Cardiac septum (tissue), 1 donor: Measurements from ENCODE around the gene LY9. TPM values are rescaled to one million over a fixed set of nuclear protein-coding genes. Genes with fewer than 3 reads are reported as not detected.

Source experiments
- DNase-seq: peaks from one replicate; pipeline ENCODE4 v3.0.0-alpha.2; 2020; ENCODE audit warnings: low spot score
- intact Hi-C: fragments of 100-400 bp; cut with DNase I; formaldehyde crosslinking; loops from one replicate; pipeline ENCODE4 v1.14.0; 2022
- total RNA-seq: library from RNA; stranded (reverse); fragmentation: NEBNext Ultra II Directional; extraction: Animal tissue kit (Norgen Biotek cat#: 25700); gene quantifications from one replicate; pipeline ENCODE4 v1.2.1, GENCODE V29; 2021
- donor health status: DM: no; HTN: no; CAD: no.

The LY9 gene
- total RNA-seq, 1 donor from 2014 or later: 0.16 TPM

DNA sequence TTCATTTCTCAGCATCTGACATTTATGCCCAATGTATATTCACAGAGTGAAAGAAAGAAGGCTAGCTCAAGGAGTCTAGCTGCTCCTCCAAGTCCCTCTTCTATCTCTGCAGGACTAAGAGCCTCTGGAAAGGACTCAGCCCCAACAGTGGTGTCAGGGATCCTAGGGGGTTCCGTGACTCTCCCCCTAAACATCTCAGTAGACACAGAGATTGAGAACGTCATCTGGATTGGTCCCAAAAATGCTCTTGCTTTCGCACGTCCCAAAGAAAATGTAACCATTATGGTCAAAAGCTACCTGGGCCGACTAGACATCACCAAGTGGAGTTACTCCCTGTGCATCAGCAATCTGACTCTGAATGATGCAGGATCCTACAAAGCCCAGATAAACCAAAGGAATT is 3.7 kb downstream of the LY9 start:
- no peak for DNase-seq
- intact Hi-C loops: no loop called here

DNA sequence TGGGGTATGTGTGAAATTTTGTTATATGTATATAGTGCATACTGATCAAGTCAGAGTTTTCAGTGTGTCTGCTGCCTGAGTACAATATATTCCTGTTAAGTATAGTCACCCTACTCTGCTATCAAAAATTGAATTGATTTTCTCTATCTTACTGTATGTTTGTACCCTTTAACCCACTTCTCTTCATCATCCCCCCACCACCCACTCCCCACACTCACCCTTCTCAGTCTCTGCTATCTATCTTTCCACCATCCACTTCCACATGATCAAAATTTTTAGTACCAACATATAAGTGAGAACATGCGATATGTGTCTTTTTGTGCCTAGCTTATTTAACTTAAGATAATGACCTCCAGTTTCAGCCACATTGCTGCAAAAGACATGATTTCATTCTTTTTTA is 4.2 kb downstream of the LY9 start:
- intact Hi-C loops: no loop called here
- DNase-seq: no peak

DNA sequence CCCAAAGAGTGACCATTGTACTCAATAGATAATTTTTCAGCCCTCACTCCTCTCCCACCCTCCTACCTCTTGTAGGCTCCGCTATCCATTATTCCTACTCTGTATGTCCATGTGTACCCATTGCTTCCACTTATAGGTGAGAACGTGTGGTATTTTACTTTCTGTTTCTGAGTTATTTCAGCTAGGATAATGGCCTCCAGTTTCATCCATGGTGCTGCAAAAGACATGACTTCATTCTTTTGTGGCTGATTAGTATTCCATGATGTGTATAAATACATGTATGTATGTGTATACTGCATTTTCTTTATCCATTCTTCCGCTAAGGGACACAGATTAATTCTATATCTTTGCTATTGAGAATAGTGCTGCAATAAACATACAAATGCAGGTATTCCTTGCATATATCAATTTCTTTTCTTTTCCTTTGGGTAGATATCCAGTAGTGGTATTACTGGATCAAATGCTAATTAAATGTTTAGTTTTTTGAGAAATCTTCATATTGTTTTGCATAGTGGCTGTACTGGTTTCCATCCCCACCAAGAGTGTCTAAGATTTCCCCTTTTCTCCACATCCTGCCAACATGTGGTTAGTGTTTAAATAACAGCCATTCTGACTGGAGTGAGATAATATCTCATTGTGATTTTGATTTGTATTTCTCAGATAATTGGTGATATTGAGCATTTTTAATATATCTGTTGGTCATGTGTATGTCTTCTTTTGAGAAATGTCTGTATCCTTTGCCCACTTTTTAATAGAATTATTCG is 4.9 kb downstream of the LY9 start:
- intact Hi-C loops: no loop called here
- DNase-seq: no peak

DNA sequence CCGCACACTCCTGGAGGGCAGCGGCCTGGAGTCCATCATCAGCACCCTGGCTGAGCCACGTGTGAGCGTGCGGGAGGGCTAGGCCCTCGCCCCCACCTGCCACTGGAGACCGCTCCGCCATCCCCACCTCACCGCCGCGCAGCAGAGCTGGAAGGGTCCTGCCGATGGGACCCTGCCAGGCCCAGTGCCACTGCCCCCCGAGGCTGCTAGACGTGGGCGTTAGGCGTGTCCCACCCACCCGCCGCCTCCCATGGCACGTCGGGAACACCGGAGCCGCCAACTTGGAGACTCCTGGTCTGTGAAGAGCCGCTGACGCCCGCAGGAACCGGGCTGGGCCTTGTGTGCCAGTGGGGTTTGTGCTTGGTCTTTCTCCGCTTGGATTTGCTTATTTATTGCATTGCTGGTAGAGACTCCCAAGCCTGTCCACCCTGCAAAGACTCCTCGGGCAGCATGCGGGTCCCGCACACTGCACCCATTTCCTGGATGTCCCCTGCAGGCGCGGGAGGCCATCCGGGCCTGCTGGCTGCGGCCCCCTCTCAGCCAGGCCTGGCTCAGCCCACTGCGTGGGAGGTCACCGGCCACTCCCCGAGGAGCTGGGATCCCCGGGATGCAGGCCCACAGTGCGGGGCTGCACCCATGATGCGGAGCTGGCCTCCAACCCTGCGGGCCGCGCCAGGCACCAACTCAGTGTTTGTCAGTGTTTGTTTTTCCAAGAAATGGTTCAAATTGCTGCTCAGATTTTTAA is 6.0 kb downstream of the LY9 start:
- intact Hi-C loops: no loop called here

GRCh38 chr1:160806109-160806665 is 10.2 kb downstream of the LY9 start:
- intact Hi-C loops: no loop called here

More for the DNA sequence above, 6.0 kb downstream of the LY9 start:
- DNase-seq: no peak

GRCh38 chr1:160806784-160807183 is 10.8 kb downstream of the LY9 start:
- intact Hi-C loops: no loop called here
- no peak for DNase-seq

More at GRCh38 chr1:160806109-160806665, 10.2 kb downstream of the LY9 start:
- no peak for DNase-seq

DNA sequence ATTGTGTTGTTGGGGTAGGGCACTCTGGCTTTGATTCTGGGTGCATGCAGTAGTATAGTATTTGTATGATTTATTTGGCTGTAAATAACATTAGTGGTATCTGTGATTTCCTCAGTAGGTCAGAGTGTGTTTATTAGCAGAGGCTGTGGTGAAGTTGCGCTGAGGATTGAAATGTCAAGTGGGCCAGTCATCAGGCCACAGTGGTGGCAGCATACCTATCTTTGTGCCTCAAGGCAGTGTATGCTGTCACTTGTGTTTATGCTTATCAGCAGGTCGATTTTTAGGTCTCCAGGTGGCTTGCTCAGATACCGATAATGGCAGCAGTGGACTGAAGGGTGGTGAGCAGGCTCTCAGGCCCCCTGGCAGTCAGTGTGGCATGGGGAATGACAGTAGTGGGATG is 11.3 kb downstream of the LY9 start:
- intact Hi-C loops: no loop called here
- no peak for DNase-seq

DNA sequence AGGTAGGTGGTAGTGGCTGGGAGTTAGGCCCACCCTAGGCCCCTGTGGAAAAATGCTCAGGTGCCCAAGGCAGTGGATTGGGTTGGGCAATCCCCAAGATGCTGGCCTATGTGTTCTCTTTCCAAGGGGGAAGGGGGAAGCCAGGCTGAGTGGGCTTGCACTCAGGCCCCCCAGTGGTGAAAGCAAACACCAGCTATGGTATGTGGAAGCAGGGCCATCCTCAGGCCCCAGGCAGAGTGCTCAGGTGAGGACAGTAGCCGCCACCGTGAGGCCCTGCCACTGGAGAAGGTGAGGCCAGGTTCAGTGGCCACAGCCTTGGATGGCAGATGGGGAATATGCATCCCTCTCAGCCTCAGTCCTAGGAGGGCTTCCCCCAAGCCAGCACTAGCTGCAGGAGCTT is 11.8 kb downstream of the LY9 start:
- intact Hi-C loops: no loop called here
- no peak for DNase-seq

DNA sequence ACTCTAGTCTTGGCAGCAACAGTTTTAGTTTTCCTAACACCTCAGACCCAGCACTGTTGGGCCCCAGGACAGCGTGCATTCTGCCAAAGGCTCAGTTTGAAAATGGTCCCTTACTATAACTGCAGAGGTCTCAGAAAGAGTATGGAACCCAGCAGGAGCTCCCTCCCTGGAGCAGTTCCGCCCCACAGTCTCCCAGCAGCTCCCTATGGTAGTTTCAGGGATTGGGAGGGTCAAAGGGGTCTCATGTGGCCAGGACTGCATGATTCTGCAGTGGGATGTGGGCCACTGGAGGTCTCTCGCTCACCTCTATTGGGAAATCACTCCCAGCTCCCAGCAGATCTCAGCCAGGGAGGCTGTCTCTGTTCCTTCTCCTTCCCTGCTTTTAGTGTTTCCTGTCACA is 12.3 kb downstream of the LY9 start:
- intact Hi-C loops: no loop called here
- no peak for DNase-seq

DNA sequence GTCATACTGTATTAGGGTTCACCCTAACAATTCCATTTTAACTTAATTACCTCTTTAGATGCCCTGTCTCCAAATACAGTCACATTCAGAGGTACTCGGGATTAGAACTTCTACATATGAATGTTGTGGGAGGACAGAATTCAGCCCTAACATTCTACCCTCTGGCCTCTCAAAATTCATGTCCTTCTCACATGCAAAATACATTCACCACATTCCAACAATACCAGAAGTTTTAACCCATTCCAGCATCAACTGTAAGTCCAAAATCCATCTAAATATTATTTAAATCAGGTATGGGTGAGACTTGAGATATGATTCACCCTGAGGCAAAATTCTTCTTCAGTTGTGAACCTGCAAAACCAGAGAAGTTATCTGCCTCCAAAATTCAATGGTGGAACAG is 14.5 kb downstream of the LY9 start:
- intact Hi-C loops: no loop called here

GRCh38 chr1:160811147-160811546 is 15.2 kb downstream of the LY9 start:
- DNase-seq: no peak
- intact Hi-C loops: no loop called here

More for the DNA sequence above, 14.5 kb downstream of the LY9 start:
- DNase-seq: no peak

GRCh38 chr1:160813215-160813614 is 17.2 kb downstream of the LY9 start:
- intact Hi-C loops: no loop called here
- no peak for DNase-seq

DNA sequence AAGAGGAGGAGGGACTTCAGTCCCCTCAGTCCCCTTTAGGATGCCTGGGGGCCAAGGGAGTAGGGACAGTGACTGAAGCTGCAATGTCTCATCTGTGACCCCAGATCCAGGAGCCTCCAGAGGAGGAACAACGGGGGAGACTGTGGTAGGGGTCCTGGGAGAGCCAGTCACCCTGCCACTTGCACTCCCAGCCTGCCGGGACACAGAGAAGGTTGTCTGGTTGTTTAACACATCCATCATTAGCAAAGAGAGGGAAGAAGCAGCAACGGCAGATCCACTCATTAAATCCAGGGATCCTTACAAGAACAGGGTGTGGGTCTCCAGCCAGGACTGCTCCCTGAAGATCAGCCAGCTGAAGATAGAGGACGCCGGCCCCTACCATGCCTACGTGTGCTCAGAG is 18.3 kb downstream of the LY9 start:
- intact Hi-C loops: no loop called here
- DNase-seq: no peak

DNA sequence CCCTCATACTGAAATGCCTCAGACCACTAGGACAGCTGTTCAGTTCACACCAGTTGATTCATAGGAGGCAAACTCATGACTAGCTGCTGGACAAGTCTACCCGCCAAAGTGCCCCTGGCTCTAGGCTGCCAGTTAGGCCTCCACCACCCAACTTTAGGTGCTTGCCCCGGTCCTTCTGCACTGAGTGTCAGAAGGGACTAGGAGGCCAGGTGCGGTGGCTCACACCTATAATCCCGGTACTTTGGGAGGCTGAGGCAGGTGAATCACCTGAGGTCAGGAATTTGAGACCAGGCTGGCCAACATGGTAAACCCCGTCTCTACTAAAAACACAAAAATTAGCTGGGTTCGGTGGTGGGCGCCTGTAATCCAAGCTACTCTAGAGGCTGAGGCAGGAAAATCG is 18.9 kb downstream of the LY9 start:
- intact Hi-C loops: no loop called here
- no peak for DNase-seq

- intact Hi-C loops: no loop called here
- DNase-seq: no peak
Measured at GRCh38 chr1:160818207-160818937, 22.4 kb downstream of the LY9 start.

DNA sequence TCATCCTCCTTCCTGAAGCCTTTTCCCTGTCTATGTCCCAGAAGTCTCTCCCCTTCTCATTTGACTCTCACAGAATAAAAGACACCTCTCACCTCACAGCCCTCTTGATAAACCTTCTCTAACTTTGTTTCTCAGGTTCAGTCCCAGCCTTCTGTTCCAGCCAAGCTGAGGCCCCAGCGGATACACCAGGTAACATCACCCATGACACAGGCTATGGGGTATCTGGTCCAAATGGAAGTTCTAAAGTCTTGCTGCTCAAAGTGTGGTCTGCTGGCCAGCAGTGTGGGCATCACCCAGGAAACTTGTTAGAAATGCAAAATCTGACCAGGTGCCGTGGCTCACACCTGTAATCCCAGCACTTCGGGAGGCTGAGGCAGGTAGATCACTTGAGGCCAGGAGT is 23.2 kb downstream of the LY9 start:
- no peak for DNase-seq
- intact Hi-C loops: no loop called here

GRCh38 chr1:160821627-160822026 is 25.7 kb downstream of the LY9 start:
- intact Hi-C loops: no loop called here
- no peak for DNase-seq

DNA sequence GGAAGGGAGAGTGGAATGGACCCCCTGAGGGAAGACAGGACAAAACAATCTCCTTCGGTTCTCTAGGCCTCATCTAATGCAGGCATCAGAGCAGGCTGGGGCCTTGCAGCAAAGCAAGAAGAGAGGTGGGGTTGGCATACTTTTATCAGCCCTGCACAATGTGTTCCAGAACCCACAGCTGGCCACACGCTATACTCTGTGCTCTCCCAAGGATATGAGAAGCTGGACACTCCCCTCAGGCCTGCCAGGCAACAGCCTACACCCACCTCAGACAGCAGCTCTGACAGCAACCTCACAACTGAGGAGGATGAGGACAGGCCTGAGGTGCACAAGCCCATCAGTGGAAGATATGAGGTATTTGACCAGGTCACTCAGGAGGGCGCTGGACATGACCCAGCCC is 27.3 kb downstream of the LY9 start:
- intact Hi-C loops: no loop called here

GRCh38 chr1:160826546-160826945 is 30.6 kb downstream of the LY9 start:
- intact Hi-C loops: no loop called here
- DNase-seq: no peak

More for the DNA sequence above, 27.3 kb downstream of the LY9 start:
- no peak for DNase-seq

DNA sequence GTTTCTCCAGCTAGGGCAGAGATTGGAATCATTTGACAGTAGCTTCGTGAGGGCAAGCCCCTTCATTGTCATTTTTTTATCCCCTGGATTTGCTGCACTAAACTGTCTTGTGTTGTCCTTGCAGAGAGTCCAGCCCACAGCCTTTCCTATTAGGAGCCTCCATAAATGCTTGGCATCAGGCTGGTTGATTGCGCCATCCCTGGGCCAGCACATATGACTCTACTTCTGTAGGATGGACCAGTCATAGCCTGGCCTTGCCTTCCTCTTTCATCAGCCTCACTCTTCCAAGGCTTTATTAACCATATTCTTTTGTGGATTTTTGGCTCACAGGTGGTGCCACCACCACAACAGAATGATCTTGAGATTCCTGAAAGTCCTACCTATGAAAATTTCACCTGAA is 31.4 kb downstream of the LY9 start:
- DNase-seq: no peak
- intact Hi-C loops: no loop called here
